Neural cell (in vitro differentiated cells): ENCODE measurements around the gene ZNF785.

Source experiments
- EP300 ChIP-seq: fragments of 450-650 bp; conservative IDR thresholded peaks from 2 replicates; pipeline ENCODE4 v1.6.1; 2014; ENCODE audit warnings: antibody characterized with exemption, mild to moderate bottlenecking, moderate library complexity; ENCODE audit not compliant: poor library complexity, severe bottlenecking
- EZH2 ChIP-seq: fragments of 200-600, 300-800 bp; shearing (Covaris generic), sonication (generic); IDR thresholded peaks from 2 replicates; pipeline ENCODE4 v1.6.1; 2014; ENCODE audit warnings: antibody characterized with exemption, low read length, borderline replicate concordance, mild to moderate bottlenecking; ENCODE audit not compliant: insufficient read depth, poor library complexity, severe bottlenecking
- POLR2AphosphoS5 ChIP-seq: IDR thresholded peaks from 2 replicates; pipeline ENCODE4 v1.6.1; 2012
- RAD21 ChIP-seq: fragments of 450-650 bp; conservative IDR thresholded peaks from 2 replicates; pipeline ENCODE4 v1.6.1; 2014; ENCODE audit warnings: antibody characterized with exemption, mild to moderate bottlenecking, moderate library complexity
- TAF1 ChIP-seq: IDR thresholded peaks from 2 replicates; pipeline ENCODE4 v1.6.1; 2012; ENCODE audit warnings: low read depth
- TF ChIP-seq, protein P1 (sequence below): fragments of 450-650 bp; IDR thresholded peaks from 2 replicates; pipeline ENCODE4 v1.5.1; 2014; ENCODE audit warnings: antibody characterized with exemption, mild to moderate bottlenecking, moderate library complexity; ENCODE audit not compliant: poor library complexity, severe bottlenecking
- TF ChIP-seq, protein P2 (sequence below): IDR thresholded peaks from 2 replicates; pipeline ENCODE4 v1.6.1; 2012; ENCODE audit warnings: borderline replicate concordance

DNA sequence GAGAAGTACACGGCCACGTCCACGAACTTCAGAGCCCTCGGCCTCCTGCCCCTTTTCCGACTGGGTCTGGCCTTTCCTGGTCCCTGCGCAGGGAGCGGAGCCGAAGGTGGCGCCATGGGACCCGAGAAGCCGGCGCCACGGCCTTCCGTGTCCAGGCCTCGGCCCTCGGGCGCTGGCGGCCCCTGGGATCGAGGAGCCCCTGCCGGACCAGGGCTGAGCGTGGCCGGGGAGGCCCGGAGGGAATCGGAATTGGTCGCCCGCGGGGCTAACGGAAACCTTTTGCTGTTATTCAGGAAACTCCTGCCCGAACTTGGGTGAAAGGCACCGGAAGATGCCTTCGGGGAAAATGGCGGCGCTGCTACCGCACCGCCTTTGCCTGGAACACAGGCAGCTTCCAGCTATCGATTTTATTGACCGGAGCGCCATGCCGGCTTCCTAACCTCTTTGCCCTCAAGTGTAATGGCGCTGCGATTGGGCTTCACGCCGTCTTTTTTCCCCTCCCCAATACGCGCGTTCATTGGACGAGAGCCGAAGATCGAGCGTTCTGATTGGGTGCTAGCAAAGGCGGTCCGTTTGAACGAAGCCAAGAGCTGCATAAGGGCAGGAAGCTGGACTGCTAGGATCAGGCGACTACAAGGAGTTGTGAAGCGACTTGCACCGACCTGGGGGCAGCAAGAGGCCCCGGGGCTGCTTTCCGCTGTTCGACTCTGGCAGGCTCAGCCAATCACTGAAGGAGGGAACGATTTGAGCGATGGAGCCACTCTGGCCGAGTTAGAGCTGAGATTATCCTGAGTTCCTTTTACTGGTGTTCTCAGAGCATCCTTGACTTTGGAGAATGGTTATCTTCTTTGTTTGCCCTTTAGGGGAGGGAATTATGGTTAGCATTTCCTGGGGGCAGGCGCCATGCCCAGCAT is 24.7 kb upstream of the ZNF785 start, which contains the start of gene ZNF689:
- TF ChIP-seq POLR2AphosphoS5 (peak; percentile 70), EZH2 (no peak), RAD21 (peak; percentile 37), EP300 (peak; percentile 26), TAF1 (peak; percentile 70)
- TF ChIP-seq, protein P1, sequence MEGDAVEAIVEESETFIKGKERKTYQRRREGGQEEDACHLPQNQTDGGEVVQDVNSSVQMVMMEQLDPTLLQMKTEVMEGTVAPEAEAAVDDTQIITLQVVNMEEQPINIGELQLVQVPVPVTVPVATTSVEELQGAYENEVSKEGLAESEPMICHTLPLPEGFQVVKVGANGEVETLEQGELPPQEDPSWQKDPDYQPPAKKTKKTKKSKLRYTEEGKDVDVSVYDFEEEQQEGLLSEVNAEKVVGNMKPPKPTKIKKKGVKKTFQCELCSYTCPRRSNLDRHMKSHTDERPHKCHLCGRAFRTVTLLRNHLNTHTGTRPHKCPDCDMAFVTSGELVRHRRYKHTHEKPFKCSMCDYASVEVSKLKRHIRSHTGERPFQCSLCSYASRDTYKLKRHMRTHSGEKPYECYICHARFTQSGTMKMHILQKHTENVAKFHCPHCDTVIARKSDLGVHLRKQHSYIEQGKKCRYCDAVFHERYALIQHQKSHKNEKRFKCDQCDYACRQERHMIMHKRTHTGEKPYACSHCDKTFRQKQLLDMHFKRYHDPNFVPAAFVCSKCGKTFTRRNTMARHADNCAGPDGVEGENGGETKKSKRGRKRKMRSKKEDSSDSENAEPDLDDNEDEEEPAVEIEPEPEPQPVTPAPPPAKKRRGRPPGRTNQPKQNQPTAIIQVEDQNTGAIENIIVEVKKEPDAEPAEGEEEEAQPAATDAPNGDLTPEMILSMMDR: peak; percentile 44
- TF ChIP-seq, protein P2, sequence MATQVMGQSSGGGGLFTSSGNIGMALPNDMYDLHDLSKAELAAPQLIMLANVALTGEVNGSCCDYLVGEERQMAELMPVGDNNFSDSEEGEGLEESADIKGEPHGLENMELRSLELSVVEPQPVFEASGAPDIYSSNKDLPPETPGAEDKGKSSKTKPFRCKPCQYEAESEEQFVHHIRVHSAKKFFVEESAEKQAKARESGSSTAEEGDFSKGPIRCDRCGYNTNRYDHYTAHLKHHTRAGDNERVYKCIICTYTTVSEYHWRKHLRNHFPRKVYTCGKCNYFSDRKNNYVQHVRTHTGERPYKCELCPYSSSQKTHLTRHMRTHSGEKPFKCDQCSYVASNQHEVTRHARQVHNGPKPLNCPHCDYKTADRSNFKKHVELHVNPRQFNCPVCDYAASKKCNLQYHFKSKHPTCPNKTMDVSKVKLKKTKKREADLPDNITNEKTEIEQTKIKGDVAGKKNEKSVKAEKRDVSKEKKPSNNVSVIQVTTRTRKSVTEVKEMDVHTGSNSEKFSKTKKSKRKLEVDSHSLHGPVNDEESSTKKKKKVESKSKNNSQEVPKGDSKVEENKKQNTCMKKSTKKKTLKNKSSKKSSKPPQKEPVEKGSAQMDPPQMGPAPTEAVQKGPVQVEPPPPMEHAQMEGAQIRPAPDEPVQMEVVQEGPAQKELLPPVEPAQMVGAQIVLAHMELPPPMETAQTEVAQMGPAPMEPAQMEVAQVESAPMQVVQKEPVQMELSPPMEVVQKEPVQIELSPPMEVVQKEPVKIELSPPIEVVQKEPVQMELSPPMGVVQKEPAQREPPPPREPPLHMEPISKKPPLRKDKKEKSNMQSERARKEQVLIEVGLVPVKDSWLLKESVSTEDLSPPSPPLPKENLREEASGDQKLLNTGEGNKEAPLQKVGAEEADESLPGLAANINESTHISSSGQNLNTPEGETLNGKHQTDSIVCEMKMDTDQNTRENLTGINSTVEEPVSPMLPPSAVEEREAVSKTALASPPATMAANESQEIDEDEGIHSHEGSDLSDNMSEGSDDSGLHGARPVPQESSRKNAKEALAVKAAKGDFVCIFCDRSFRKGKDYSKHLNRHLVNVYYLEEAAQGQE: peak; percentile 81
